ENCODE data around the gene USP32.

- TF ChIP-seq, protein P1, sequence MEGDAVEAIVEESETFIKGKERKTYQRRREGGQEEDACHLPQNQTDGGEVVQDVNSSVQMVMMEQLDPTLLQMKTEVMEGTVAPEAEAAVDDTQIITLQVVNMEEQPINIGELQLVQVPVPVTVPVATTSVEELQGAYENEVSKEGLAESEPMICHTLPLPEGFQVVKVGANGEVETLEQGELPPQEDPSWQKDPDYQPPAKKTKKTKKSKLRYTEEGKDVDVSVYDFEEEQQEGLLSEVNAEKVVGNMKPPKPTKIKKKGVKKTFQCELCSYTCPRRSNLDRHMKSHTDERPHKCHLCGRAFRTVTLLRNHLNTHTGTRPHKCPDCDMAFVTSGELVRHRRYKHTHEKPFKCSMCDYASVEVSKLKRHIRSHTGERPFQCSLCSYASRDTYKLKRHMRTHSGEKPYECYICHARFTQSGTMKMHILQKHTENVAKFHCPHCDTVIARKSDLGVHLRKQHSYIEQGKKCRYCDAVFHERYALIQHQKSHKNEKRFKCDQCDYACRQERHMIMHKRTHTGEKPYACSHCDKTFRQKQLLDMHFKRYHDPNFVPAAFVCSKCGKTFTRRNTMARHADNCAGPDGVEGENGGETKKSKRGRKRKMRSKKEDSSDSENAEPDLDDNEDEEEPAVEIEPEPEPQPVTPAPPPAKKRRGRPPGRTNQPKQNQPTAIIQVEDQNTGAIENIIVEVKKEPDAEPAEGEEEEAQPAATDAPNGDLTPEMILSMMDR (IDR thresholded peaks at IDR 0.05) = no peak
- no peak for TF ChIP-seq POLR2A (IDR thresholded peaks at IDR 0.05)
Measured at GRCh38 chr17:60423865-60424264, 31.9 kb upstream of the USP32 start.
